GM21367 (cell line): Measurements from ENCODE around the gene CRACDL.

ENCODE experiments used
- ATAC-seq: cut with Tn5 transposase; IDR thresholded peaks from one replicate; pipeline ENCODE4 v1.9.1; 2021; ENCODE audit not compliant: unreplicated experiment

The CRACDL gene

GRCh38 chr2:98924910-98925309 lies 11.1 kb downstream of the CRACDL start:
- no peak for ATAC-seq

- ATAC-seq = no peak
Observed at GRCh38 chr2:98924038-98924830, 11.8 kb downstream of the CRACDL start.

GRCh38 chr2:98923244-98923940 lies 12.6 kb downstream of the CRACDL start:
- no peak for ATAC-seq

- ATAC-seq = no peak
Observed at GRCh38 chr2:98921062-98921461, 15.0 kb downstream of the CRACDL start.

- no peak for ATAC-seq
Observed at GRCh38 chr2:98917031-98917471, 19.0 kb downstream of the CRACDL start.

- no peak for ATAC-seq
Observed at GRCh38 chr2:98915751-98916358, 20.2 kb downstream of the CRACDL start.

- no peak for ATAC-seq
Observed at GRCh38 chr2:98914713-98915580, 21.1 kb downstream of the CRACDL start.

- ATAC-seq = no peak
Observed at GRCh38 chr2:98913916-98914712, 21.9 kb downstream of the CRACDL start.

- ATAC-seq = no peak
Observed at GRCh38 chr2:98912957-98913915, 22.8 kb downstream of the CRACDL start.

- ATAC-seq = no peak
Observed at GRCh38 chr2:98912221-98912851, 23.7 kb downstream of the CRACDL start.

GRCh38 chr2:98911376-98912154 lies 24.5 kb downstream of the CRACDL start:
- no peak for ATAC-seq

GRCh38 chr2:98911126-98911375 lies 25.0 kb downstream of the CRACDL start:
- ATAC-seq = no peak

GRCh38 chr2:98910349-98911125 lies 25.5 kb downstream of the CRACDL start:
- ATAC-seq = no peak

GRCh38 chr2:98909317-98910211 lies 26.5 kb downstream of the CRACDL start:
- ATAC-seq = no peak

- ATAC-seq = no peak
Observed at GRCh38 chr2:98908931-98909316, 27.1 kb downstream of the CRACDL start.
